Measurements from ENCODE around the gene RAD50. TPM values are rescaled to one million over a fixed set of nuclear protein-coding genes. Genes with fewer than 3 reads are reported as not detected.
"Not testable (repeated sequence)": the region's sequence is repeated elsewhere in the genome, so short reads cannot be mapped to it uniquely, and the experiment has no call there.

The RAD50 gene
- total RNA-seq, 1 donor from 2014 or later = 18.6 TPM

DNA sequence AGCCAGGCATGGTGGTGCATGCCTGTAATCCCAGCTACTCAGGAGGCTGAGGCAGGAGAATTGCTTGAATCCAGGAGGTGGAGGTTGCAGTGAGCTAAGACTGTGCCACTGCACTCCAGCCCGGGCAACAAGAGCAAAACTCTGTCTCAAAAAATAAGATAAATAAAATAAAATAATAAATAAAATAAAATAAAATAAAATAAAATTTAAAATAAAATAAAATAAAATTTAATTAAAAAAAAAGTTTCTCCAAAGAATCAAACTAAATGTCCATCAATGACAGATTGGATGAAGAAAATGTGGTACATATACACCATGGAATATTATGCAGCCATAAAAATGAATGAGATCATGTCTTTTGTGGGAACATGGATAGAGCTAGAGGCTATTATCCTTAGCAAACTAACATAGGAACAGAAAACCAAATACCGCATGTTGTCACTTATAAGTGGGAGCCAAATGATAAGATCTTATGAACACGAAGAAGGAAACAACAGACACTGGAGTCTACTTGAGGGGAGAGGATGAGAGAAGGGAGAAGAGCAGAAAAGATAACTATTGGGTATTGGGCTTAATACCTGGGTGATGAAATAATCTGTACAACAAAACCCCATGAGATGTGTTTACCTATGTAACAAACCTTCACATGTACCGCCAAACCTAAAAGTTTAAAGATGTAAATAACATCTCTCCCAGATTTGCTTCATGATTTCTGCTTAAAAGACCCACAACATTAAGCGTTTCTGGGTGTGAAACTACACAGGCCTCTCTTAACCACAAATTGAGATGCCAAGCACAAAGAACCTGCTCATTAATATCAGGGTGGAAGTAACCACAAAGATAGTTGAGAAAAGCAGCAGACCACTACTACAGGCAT is 135.2 kb downstream of the RAD50 start:
- DNase-seq (ENCODE audit: extremely low read depth, low read depth, low spot score) = not testable (repeated sequence)

DNA sequence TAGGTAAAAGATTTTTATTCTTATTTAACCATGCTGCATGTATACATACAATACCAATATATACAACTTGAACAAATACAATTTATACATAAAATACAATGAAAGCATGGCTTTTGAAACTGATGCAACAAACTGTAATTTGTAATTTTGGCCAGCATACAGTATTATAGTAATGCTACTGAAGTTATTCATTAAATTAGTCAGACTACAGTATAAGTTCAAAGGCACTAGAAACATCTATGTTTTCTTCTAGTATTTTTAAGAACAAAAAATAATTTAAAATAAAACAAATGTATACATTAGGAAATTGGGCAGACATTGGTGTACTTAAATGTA is 135.8 kb downstream of the RAD50 start:
- no peak for DNase-seq (ENCODE audit: extremely low read depth, low read depth, low spot score)

Other genes with a start within 250 kb of the RAD50 start
- gene SLC22A5, start 187.3 kb upstream of the RAD50 start, total RNA-seq = 2.6 and 4.4 TPM in 2 replicates
- gene IRF1, start 66.2 kb upstream of the RAD50 start, total RNA-seq = 71.5 and 73.6 TPM in 2 replicates
- gene IL5, start 13.5 kb upstream of the RAD50 start, total RNA-seq = not detected in 2 replicates
- gene IL13, start 101.2 kb downstream of the RAD50 start, total RNA-seq = not detected in 2 replicates
- not detected in 2 replicates for gene IL4, start 117.0 kb downstream of the RAD50 start, total RNA-seq
- gene KIF3A, start 180.6 kb downstream of the RAD50 start, total RNA-seq = 7.1 and 13.7 TPM in 2 replicates
- not detected in 2 replicates for gene CCNI2, start 190.4 kb downstream of the RAD50 start, total RNA-seq
- 60.4 and 65.0 TPM in 2 replicates for gene SEPTIN8, start 220.3 kb downstream of the RAD50 start, total RNA-seq

Measured in glomerular endothelial cell (primary cell).